HEK293 (cell line): ENCODE results near the gene ZNF608.
A peak's percentile ranks its signal among the peaks of the same experiment; 100 is the strongest.

ENCODE experiments used
- EGR2 ChIP-seq: fragments of 450-650 bp; formaldehyde crosslinking; IDR thresholded peaks from 2 replicates; pipeline ENCODE4 v1.5.1; 2016; ENCODE audit warnings: low read depth, missing biosample characterization, missing genetic modification characterization
- PRDM1 ChIP-seq: fragments of 450-650 bp; formaldehyde crosslinking; IDR thresholded peaks from 2 replicates; pipeline ENCODE4; 2016; ENCODE audit warnings: missing biosample characterization, missing genetic modification characterization
- REPIN1 ChIP-seq: fragments of 450-650 bp; formaldehyde crosslinking; IDR thresholded peaks from 2 replicates; pipeline ENCODE4 v1.5.1; 2017; ENCODE audit warnings: missing biosample characterization, missing genetic modification characterization, low read depth
- ZBTB21 ChIP-seq: fragments of 450-650 bp; formaldehyde crosslinking; IDR thresholded peaks from 2 replicates; pipeline ENCODE4 v1.5.1; 2017; ENCODE audit warnings: missing biosample characterization, missing genetic modification characterization
- ZFP37 ChIP-seq: fragments of 450-650 bp; formaldehyde crosslinking; IDR thresholded peaks from 2 replicates; pipeline ENCODE4 v1.5.1; 2016; ENCODE audit warnings: missing biosample characterization, missing genetic modification characterization
- ZNF138 ChIP-seq: fragments of 450-650 bp; formaldehyde crosslinking; IDR thresholded peaks from 2 replicates; pipeline ENCODE4 v1.5.1; 2016; ENCODE audit warnings: missing biosample characterization, missing genetic modification characterization, borderline replicate concordance
- ZNF175 ChIP-seq: fragments of 450-650 bp; formaldehyde crosslinking; IDR thresholded peaks from 2 replicates; pipeline ENCODE4 v1.5.1; 2016; ENCODE audit warnings: missing biosample characterization, missing genetic modification characterization
- ZNF184 ChIP-seq: fragments of 450-650 bp; IDR thresholded peaks from 2 replicates; pipeline ENCODE4 v1.5.1; 2018; ENCODE audit warnings: missing biosample characterization, mild to moderate bottlenecking, missing genetic modification characterization
- ZNF214 ChIP-seq: fragments of 450-650 bp; formaldehyde crosslinking; IDR thresholded peaks from 2 replicates; pipeline ENCODE4 v1.5.1; 2017; ENCODE audit warnings: missing biosample characterization, mild to moderate bottlenecking, missing genetic modification characterization, borderline replicate concordance
- ZNF221 ChIP-seq: fragments of 450-650 bp; formaldehyde crosslinking; IDR thresholded peaks from 2 replicates; pipeline ENCODE4 v1.5.1; 2017; ENCODE audit warnings: missing biosample characterization, missing genetic modification characterization, borderline replicate concordance
- ZNF248 ChIP-seq: fragments of 450-650 bp; formaldehyde crosslinking; IDR thresholded peaks from 2 replicates; pipeline ENCODE4 v1.5.1; 2017; ENCODE audit warnings: missing biosample characterization, missing genetic modification characterization
- ZNF302 ChIP-seq: fragments of 450-650 bp; formaldehyde crosslinking; IDR thresholded peaks from 2 replicates; pipeline ENCODE4 v1.5.1; 2016; ENCODE audit warnings: missing biosample characterization, missing genetic modification characterization, low read depth
- ZNF37A ChIP-seq: fragments of 450-650 bp; IDR thresholded peaks from 2 replicates; pipeline ENCODE4 v1.5.1; 2018; ENCODE audit warnings: missing biosample characterization, missing genetic modification characterization
- ZNF473 ChIP-seq: fragments of 450-650 bp; formaldehyde crosslinking; IDR thresholded peaks from 2 replicates; pipeline ENCODE4 v1.5.1; 2017; ENCODE audit warnings: missing biosample characterization, missing genetic modification characterization
- ZNF560 ChIP-seq: fragments of 450-650 bp; formaldehyde crosslinking; IDR thresholded peaks from 2 replicates; pipeline ENCODE4 v1.5.1; 2017; ENCODE audit warnings: missing biosample characterization, missing genetic modification characterization, borderline replicate concordance
- ZNF600 ChIP-seq: fragments of 450-650 bp; formaldehyde crosslinking; IDR thresholded peaks from 2 replicates; pipeline ENCODE4 v1.5.1; 2016; ENCODE audit warnings: missing biosample characterization, missing genetic modification characterization
- ZNF623 ChIP-seq: fragments of 450-650 bp; formaldehyde crosslinking; IDR thresholded peaks from 2 replicates; pipeline ENCODE4 v1.5.1; 2016; ENCODE audit warnings: missing biosample characterization, missing genetic modification characterization
- ZNF670 ChIP-seq: fragments of 450-650 bp; formaldehyde crosslinking; IDR thresholded peaks from 2 replicates; pipeline ENCODE4 v1.5.1; 2016; ENCODE audit warnings: missing biosample characterization, missing genetic modification characterization, low read depth
- ZXDB ChIP-seq: fragments of 450-650 bp; formaldehyde crosslinking; IDR thresholded peaks from 2 replicates; pipeline ENCODE4 v1.5.1; 2016; ENCODE audit warnings: missing biosample characterization, missing genetic modification characterization
- TF ChIP-seq, protein P1 (sequence below): fragments of 450-650 bp; formaldehyde crosslinking; IDR thresholded peaks from 2 replicates; pipeline ENCODE4 v1.5.0; 2017; ENCODE audit warnings: missing biosample characterization, missing genetic modification characterization, borderline replicate concordance
- TF ChIP-seq, protein P2 (sequence below): fragments of 450-650 bp; formaldehyde crosslinking; IDR thresholded peaks from 2 replicates; pipeline ENCODE4 v1.5.1; 2016; ENCODE audit warnings: missing biosample characterization, missing genetic modification characterization
- TF ChIP-seq, protein P3 (sequence below): fragments of 450-650 bp; formaldehyde crosslinking; IDR thresholded peaks from 2 replicates; pipeline ENCODE4; 2016; ENCODE audit warnings: missing biosample characterization, missing genetic modification characterization
- TF ChIP-seq, protein P4 (sequence below): fragments of 450-650 bp; formaldehyde crosslinking; IDR thresholded peaks from 2 replicates; pipeline ENCODE4 v1.5.1; 2017; ENCODE audit warnings: missing biosample characterization, missing genetic modification characterization
- TF ChIP-seq, protein P5 (sequence below): fragments of 450-650 bp; formaldehyde crosslinking; IDR thresholded peaks from 2 replicates; pipeline ENCODE4 v1.5.1; 2016; ENCODE audit warnings: missing biosample characterization, missing genetic modification characterization
- TF ChIP-seq, protein P6 (sequence below): fragments of 450-650 bp; formaldehyde crosslinking; IDR thresholded peaks from 2 replicates; pipeline ENCODE4 v1.5.1; 2016; ENCODE audit warnings: missing biosample characterization, missing genetic modification characterization
- TF ChIP-seq, protein P7 (sequence below): fragments of 450-650 bp; formaldehyde crosslinking; IDR thresholded peaks from 2 replicates; pipeline ENCODE4 v1.5.1; 2016; ENCODE audit warnings: missing biosample characterization, missing genetic modification characterization, borderline replicate concordance
- TF ChIP-seq, protein P8 (sequence below): fragments of 450-650 bp; formaldehyde crosslinking; IDR thresholded peaks from 2 replicates; pipeline ENCODE4 v1.5.1; 2016; ENCODE audit warnings: missing biosample characterization, missing genetic modification characterization, low read depth

The ZNF608 gene

DNA sequence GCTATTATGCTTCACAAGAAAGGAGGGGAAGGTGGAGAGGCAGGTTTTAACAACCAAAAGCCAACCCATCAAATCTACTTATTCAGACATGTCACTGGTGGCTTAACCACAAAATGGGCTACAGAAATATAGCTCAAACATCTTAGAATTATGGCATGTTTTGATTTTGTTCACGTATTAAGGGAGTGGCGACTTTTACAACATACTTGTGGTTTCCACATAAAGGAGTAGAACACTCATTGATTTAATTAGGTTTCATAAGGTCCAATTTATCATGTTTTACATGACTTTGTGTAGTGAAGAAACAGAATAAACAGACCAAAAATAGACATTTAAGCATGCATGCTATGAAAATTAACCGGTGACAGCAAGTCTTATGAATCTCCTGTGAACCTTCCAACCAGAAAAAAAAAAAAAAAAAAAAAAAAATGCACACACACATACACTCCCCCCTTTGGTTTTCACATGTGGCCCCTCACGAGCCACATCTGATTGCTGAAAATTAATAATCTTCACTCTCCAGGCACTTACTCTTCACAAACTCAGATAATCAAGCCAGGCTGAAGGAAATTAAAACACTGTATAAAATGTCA is 5.4 kb downstream of the ZNF608 start (continued):
- TF ChIP-seq, protein P1, sequence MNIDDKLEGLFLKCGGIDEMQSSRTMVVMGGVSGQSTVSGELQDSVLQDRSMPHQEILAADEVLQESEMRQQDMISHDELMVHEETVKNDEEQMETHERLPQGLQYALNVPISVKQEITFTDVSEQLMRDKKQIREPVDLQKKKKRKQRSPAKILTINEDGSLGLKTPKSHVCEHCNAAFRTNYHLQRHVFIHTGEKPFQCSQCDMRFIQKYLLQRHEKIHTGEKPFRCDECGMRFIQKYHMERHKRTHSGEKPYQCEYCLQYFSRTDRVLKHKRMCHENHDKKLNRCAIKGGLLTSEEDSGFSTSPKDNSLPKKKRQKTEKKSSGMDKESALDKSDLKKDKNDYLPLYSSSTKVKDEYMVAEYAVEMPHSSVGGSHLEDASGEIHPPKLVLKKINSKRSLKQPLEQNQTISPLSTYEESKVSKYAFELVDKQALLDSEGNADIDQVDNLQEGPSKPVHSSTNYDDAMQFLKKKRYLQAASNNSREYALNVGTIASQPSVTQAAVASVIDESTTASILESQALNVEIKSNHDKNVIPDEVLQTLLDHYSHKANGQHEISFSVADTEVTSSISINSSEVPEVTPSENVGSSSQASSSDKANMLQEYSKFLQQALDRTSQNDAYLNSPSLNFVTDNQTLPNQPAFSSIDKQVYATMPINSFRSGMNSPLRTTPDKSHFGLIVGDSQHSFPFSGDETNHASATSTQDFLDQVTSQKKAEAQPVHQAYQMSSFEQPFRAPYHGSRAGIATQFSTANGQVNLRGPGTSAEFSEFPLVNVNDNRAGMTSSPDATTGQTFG (tag by site-specific recombination) = peak; percentile 81; the same call in 1 of the 2 replicates
- TF ChIP-seq ZXDB (tag by site-specific recombination) (peak; percentile 98), ZNF214 (tag by site-specific recombination) (no peak), ZNF221 (tag by site-specific recombination) (no peak), PRDM1 (tag by site-specific recombination) (no peak), ZBTB21 (peak; percentile 89), REPIN1 (tag by site-specific recombination) (no peak; the same call in 1 of the 2 replicates), EGR2 (tag by site-specific recombination) (no peak), ZNF600 (tag by site-specific recombination) (peak; percentile 16; the same call in 1 of the 2 replicates), ZNF184 (tag by site-specific recombination) (peak; percentile 63; the same call in 1 of the 2 replicates), ZNF560 (no peak), ZNF473 (tag by site-specific recombination) (no peak), ZNF302 (peak; percentile 58; the same call in 1 of the 2 replicates), ZNF248 (no peak), ZNF37A (no peak), ZNF175 (no peak), ZNF623 (tag by site-specific recombination) (peak; percentile 55), ZFP37 (tag by site-specific recombination) (0 out of 2 replicates have a peak, but pooled peaks have one; percentile 40), ZNF670 (tag by site-specific recombination) (no peak), ZNF138 (tag by site-specific recombination) (no peak)
- TF ChIP-seq, protein P2, sequence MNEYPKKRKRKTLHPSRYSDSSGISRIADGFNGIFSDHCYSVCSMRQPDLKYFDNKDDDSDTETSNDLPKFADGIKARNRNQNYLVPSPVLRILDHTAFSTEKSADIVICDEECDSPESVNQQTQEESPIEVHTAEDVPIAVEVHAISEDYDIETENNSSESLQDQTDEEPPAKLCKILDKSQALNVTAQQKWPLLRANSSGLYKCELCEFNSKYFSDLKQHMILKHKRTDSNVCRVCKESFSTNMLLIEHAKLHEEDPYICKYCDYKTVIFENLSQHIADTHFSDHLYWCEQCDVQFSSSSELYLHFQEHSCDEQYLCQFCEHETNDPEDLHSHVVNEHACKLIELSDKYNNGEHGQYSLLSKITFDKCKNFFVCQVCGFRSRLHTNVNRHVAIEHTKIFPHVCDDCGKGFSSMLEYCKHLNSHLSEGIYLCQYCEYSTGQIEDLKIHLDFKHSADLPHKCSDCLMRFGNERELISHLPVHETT (tag by site-specific recombination) = peak; percentile 99
- TF ChIP-seq, protein P3, sequence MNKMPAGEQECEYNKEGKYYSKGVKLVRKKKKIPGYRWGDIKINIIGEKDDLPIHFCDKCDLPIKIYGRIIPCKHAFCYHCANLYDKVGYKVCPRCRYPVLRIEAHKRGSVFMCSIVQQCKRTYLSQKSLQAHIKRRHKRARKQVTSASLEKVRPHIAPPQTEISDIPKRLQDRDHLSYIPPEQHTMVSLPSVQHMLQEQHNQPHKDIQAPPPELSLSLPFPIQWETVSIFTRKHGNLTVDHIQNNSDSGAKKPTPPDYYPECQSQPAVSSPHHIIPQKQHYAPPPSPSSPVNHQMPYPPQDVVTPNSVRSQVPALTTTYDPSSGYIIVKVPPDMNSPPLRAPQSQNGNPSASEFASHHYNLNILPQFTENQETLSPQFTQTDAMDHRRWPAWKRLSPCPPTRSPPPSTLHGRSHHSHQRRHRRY (tag by site-specific recombination) = peak; percentile 100
- TF ChIP-seq, protein P4, sequence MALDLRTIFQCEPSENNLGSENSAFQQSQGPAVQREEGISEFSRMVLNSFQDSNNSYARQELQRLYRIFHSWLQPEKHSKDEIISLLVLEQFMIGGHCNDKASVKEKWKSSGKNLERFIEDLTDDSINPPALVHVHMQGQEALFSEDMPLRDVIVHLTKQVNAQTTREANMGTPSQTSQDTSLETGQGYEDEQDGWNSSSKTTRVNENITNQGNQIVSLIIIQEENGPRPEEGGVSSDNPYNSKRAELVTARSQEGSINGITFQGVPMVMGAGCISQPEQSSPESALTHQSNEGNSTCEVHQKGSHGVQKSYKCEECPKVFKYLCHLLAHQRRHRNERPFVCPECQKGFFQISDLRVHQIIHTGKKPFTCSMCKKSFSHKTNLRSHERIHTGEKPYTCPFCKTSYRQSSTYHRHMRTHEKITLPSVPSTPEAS (tag by site-specific recombination) = peak; percentile 96
- TF ChIP-seq, protein P5, sequence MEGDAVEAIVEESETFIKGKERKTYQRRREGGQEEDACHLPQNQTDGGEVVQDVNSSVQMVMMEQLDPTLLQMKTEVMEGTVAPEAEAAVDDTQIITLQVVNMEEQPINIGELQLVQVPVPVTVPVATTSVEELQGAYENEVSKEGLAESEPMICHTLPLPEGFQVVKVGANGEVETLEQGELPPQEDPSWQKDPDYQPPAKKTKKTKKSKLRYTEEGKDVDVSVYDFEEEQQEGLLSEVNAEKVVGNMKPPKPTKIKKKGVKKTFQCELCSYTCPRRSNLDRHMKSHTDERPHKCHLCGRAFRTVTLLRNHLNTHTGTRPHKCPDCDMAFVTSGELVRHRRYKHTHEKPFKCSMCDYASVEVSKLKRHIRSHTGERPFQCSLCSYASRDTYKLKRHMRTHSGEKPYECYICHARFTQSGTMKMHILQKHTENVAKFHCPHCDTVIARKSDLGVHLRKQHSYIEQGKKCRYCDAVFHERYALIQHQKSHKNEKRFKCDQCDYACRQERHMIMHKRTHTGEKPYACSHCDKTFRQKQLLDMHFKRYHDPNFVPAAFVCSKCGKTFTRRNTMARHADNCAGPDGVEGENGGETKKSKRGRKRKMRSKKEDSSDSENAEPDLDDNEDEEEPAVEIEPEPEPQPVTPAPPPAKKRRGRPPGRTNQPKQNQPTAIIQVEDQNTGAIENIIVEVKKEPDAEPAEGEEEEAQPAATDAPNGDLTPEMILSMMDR = no peak
- TF ChIP-seq, protein P6, sequence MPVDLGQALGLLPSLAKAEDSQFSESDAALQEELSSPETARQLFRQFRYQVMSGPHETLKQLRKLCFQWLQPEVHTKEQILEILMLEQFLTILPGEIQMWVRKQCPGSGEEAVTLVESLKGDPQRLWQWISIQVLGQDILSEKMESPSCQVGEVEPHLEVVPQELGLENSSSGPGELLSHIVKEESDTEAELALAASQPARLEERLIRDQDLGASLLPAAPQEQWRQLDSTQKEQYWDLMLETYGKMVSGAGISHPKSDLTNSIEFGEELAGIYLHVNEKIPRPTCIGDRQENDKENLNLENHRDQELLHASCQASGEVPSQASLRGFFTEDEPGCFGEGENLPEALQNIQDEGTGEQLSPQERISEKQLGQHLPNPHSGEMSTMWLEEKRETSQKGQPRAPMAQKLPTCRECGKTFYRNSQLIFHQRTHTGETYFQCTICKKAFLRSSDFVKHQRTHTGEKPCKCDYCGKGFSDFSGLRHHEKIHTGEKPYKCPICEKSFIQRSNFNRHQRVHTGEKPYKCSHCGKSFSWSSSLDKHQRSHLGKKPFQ (tag by site-specific recombination) = peak; percentile 95
- TF ChIP-seq, protein P7, sequence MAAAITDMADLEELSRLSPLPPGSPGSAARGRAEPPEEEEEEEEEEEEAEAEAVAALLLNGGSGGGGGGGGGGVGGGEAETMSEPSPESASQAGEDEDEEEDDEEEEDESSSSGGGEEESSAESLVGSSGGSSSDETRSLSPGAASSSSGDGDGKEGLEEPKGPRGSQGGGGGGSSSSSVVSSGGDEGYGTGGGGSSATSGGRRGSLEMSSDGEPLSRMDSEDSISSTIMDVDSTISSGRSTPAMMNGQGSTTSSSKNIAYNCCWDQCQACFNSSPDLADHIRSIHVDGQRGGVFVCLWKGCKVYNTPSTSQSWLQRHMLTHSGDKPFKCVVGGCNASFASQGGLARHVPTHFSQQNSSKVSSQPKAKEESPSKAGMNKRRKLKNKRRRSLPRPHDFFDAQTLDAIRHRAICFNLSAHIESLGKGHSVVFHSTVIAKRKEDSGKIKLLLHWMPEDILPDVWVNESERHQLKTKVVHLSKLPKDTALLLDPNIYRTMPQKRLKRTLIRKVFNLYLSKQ (tag by site-specific recombination) = peak; percentile 68; the same call in 1 of the 2 replicates
- TF ChIP-seq, protein P8, sequence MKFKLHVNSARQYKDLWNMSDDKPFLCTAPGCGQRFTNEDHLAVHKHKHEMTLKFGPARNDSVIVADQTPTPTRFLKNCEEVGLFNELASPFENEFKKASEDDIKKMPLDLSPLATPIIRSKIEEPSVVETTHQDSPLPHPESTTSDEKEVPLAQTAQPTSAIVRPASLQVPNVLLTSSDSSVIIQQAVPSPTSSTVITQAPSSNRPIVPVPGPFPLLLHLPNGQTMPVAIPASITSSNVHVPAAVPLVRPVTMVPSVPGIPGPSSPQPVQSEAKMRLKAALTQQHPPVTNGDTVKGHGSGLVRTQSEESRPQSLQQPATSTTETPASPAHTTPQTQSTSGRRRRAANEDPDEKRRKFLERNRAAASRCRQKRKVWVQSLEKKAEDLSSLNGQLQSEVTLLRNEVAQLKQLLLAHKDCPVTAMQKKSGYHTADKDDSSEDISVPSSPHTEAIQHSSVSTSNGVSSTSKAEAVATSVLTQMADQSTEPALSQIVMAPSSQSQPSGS (tag by site-specific recombination) = peak; percentile 91
